HG02798 (cell line): Measurements from ENCODE around the gene PSMD6.
A peak's percentile ranks its signal among the peaks of the same experiment; 100 is the strongest.

Experiments
- ATAC-seq: cut with Tn5 transposase; IDR thresholded peaks from one replicate; pipeline ENCODE4 v1.9.1; 2021; ENCODE audit warnings: mild to moderate bottlenecking; ENCODE audit not compliant: unreplicated experiment, poor library complexity

Gene PSMD6

GRCh38 chr3:64046996-64047594 lies 23.8 kb upstream of the PSMD6 start:
- ATAC-seq, result no peak

- ATAC-seq, result no peak
Measured at GRCh38 chr3:64046592-64046991, 23.3 kb upstream of the PSMD6 start.

DNA sequence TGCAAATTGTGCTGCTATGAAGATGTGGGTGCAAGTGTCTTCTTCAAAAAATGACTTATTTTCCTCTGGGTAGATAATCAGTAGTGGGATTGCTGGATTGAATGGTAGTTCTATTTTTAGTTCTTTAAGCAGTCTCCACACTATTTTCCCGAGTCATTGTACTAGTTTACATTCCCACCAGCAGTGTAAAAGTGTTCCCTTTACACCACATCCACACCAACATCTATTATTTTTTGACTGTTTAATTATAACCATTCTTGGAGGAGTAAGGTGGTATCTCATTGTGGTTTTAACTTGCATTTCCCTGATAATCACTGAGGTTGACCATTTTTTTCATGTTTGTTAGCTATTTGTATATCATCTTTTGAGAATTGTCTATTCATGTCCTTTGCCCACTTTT lies 19.7 kb upstream of the PSMD6 start:
- no peak for ATAC-seq

GRCh38 chr3:64039981-64040733 lies 16.9 kb upstream of the PSMD6 start:
- ATAC-seq, result no peak

DNA sequence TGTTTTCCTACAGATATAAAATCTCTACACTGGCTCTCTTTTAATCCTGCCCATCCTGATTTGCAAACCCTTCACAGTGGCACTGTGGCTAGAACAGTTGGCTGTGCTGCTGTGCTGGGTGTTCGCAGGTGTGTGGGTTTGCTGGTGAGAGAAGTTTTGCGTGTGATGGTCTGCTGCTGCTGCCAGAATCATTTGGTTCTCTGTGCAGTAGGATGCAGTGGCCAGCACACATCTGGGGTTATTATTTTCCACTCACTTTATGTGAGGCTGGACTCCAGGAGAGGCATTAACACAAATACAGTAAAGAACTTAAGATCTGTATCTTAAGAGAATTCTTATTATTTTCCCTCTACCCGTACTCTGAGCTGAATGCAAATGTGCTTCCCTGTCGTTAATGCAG lies 16.0 kb upstream of the PSMD6 start:
- ATAC-seq, result no peak

GRCh38 chr3:64038253-64038767 lies 15.0 kb upstream of the PSMD6 start:
- no peak for ATAC-seq

DNA sequence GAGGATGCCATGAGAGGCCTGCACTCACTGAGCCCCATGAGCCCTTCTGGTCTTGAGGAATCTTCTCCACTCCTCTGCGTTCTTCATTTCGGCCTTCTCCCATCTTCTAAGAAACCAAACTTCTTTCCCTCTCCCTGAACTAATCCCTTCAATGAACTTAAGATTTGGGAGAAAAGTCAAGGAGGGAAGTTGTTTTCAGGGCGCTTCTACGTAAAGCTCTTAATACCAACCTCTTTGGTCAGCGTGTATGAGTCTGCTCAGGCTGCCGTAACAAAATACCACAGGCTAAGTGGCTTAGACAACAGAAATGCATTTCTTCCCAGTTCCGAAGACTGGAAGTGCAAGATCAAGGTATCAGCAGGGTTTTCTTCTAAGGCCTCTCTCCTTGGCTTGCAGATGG lies 13.8 kb upstream of the PSMD6 start:
- no peak for ATAC-seq

- no peak for ATAC-seq
Measured at GRCh38 chr3:64033069-64033468, 9.8 kb upstream of the PSMD6 start.

GRCh38 chr3:64031540-64032508 lies 8.5 kb upstream of the PSMD6 start:
- no peak for ATAC-seq

- peak; percentile 98 for ATAC-seq
Measured at GRCh38 chr3:64030741-64031140, 7.4 kb upstream of the PSMD6 start.

GRCh38 chr3:64029287-64029686 lies 6.0 kb upstream of the PSMD6 start:
- no peak for ATAC-seq

DNA sequence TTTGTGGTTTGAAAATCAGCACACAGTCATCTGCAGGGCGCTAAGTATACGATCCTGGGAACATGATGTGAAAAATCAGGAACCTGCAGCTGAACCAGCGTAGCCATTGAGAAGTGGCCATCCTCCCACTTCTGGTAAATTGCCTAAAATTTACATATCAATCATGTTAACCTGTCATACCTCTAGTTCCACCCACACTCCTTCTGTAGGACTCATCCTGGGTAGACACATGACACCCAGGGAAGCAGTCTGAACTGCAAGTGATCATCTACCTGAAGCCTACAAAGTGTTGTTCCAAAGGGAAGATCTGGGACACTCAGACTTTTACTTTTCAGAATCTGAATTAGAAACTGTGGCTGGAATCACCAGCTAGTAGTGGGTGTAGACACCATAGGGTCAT lies 5.5 kb upstream of the PSMD6 start:
- ATAC-seq, result no peak

DNA sequence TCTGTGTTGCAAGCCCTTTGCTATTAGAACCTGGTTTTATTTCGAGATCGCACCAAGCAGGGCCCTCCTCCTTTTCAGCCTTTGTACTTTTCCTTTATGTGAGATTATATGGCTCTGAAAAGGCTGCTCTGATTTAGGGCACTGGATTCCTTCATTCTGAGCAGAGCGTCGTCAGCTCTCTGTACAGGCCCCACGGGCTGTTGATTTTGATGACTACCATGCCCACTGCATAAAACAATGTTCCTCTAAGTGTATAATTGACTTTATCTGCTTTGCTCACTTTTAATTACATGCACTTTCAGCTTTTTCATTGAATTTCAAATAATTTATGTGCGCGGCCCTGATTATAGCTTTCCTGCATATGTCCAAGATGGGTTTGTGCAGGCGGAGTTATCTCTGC lies 4.4 kb upstream of the PSMD6 start:
- ATAC-seq, result no peak

GRCh38 chr3:64026346-64026745 lies 3.1 kb upstream of the PSMD6 start:
- no peak for ATAC-seq

- no peak for ATAC-seq
Measured at GRCh38 chr3:64023861-64024223, 548 bp upstream of the PSMD6 start.

DNA sequence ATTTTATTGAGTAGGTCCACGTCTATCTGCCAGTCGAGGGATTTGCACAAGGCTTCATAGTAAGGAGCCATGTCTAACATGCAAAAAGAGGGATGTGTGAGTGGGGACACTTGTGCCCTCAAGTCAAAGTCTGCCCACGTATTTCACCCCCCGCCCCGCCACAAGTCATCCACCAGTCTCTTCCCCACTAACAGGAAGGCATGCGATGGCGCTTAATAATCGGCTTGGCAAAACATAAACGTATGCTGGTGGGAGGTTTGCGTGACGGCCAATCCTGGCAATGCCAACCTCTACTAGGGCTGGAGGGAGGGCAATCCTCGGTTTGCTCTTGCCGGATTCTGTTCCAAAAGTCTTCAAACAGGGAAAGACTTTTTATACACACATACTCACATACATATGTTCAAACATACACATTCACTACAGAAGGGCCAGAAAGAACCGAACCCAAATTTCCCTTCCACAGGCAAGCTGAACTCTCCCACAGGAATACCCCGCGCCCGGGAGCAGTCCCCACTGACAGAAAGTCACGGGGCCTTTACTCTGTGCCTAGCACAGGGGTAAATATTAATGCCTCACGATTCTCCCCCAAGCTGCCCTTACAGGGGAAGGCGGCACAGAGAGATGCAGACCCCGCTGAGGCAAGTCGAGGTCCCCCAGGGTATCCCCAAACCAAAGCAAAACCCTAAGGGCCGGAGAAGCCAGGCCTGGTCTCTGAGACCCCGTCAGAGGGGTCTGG lies 675 bp downstream of the PSMD6 start:
- no peak for ATAC-seq

DNA sequence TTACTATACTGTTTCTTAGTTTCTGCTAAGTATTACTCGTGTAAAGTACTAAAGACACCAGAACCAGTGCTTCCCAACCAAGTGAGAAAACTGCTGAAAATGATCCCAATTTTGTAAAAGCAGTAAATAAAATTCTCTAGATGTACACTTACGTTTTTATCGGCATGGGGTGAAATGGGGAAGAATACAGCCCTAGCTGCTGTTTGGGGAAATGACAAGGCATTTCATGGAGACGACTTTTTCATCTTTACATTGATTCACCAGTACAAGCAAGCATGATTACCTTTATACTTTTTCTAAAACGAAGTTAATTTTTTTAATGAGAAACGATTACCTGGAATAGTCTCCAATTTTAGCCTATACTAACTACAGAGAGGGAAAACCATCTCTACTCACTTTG lies 1.4 kb downstream of the PSMD6 start:
- ATAC-seq, result no peak

- no peak for ATAC-seq
Measured at GRCh38 chr3:64019879-64020278, 3.4 kb downstream of the PSMD6 start.

- no peak for ATAC-seq
Measured at GRCh38 chr3:64019271-64019670, 4.0 kb downstream of the PSMD6 start.

- no peak for ATAC-seq
Measured at GRCh38 chr3:64016941-64017620, 6.2 kb downstream of the PSMD6 start.
